Vagina (tissue), 2 donors: ENCODE measurements around the gene ENTPD5.

Experiments used
- POLR2A ChIP-seq, 2 donors: fragments of 450-650 bp; IDR thresholded peaks; one replicate each; pipeline ENCODE4 v1.6.1; 2017; ENCODE audit warnings: antibody characterized with exemption in 2 of 2, mild to moderate bottlenecking in 2 of 2, moderate library complexity in 2 of 2
- POLR2AphosphoS5 ChIP-seq, 2 donors: sonication (generic); formaldehyde crosslinking; IDR thresholded peaks; one replicate each; pipeline ENCODE4 v1.9.0; 2017; ENCODE audit warnings: antibody characterized with exemption in 2 of 2, mild to moderate bottlenecking in 2 of 2, low read depth in 1 of 2; ENCODE audit not compliant: insufficient read depth in 1 of 2
- TF ChIP-seq, protein P1 (sequence below), 3 experiments: fragments of 450-650 bp in 2 of 3; fragments of 200-600 bp in 1 of 3; sonication (generic) in 1 of 3; IDR thresholded peaks; one replicate each; pipeline ENCODE4 v1.5.1; 2017 to 2019; ENCODE audit warnings: antibody characterized with exemption in 3 of 3, mild to moderate bottlenecking in 2 of 3, moderate library complexity in 2 of 3

DNA sequence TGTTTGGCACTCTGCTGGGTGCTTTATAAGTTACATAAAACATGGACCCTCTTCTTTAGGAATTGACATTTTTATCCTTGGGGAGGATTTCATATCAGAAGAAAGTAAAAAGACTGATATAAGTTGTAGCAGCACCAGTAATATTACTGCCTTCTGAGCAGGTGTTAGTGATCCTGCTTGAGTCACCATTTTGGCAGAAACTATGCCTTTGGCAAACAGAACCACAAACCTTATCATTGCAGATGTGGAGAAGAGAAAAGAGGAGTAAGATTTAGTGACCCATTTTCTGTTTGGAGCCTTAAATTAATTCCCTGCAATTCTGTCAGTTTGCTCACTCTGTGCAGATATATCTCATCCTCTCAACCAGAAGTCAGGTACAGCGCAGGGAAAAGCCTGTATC lies 109.4 kb downstream of the ENTPD5 start:
- TF ChIP-seq, protein P1, sequence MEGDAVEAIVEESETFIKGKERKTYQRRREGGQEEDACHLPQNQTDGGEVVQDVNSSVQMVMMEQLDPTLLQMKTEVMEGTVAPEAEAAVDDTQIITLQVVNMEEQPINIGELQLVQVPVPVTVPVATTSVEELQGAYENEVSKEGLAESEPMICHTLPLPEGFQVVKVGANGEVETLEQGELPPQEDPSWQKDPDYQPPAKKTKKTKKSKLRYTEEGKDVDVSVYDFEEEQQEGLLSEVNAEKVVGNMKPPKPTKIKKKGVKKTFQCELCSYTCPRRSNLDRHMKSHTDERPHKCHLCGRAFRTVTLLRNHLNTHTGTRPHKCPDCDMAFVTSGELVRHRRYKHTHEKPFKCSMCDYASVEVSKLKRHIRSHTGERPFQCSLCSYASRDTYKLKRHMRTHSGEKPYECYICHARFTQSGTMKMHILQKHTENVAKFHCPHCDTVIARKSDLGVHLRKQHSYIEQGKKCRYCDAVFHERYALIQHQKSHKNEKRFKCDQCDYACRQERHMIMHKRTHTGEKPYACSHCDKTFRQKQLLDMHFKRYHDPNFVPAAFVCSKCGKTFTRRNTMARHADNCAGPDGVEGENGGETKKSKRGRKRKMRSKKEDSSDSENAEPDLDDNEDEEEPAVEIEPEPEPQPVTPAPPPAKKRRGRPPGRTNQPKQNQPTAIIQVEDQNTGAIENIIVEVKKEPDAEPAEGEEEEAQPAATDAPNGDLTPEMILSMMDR (IDR thresholded peaks at IDR 0.05) = no peak
- TF ChIP-seq POLR2AphosphoS5 (IDR thresholded peaks at IDR 0.05; ENCODE audit: insufficient read depth in 1 of 2, low read depth in 1 of 2) = no peak
- TF ChIP-seq POLR2A (IDR thresholded peaks at IDR 0.05) = no peak
